Esophagus mucosa (tissue), 1 donor: ENCODE results near the gene GPRASP1. TPM values are rescaled to one million over a fixed set of nuclear protein-coding genes. Genes with fewer than 3 reads are reported as not detected.

Experiments used
- ATAC-seq: fragments of 200-7000 bp; cut with Tn5 transposase; one replicate; pipeline ENCODE4 v1.9.1; 2020
- total RNA-seq: library from RNA; stranded (reverse); gene quantifications from one replicate; pipeline ENCODE4 v1.2.4, GENCODE V29; 2023
- donor health status: DM: yes; HTN: yes; CAD: no.

Gene GPRASP1
- total RNA-seq, 1 donor from 2014 or later, result 1.2 TPM

DNA sequence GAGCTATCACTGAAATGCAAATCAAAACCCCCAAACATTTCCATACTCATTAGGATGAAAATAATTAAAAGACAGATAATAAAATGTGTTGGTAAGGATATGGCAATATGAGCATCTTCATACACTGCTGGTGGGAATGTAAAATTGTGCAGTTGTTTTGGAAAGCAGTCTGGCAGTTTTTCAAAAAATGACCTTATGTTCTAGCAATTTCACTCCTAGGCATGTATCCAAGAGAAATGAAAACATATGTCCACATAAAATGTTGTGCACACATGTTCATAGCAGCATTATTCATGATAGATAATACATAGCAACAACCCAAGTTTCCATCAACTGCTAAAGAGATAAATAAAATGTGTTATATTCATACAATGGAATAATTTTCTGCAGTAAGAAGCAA lies 46.2 kb downstream of the GPRASP1 start:
- ATAC-seq, result no peak

Other genes starting within 250 kb of the GPRASP1 start
- not detected for gene NXF2B, start 211.5 kb upstream of the GPRASP1 start, total RNA-seq
- gene TCP11X2, start 179.7 kb upstream of the GPRASP1 start, total RNA-seq, result not detected
- not detected for gene TMSB15A, start 134.7 kb upstream of the GPRASP1 start, total RNA-seq
- 7.3 TPM for gene ARMCX5, start 52.0 kb upstream of the GPRASP1 start, total RNA-seq
- gene GPRASP2, start 61.0 kb downstream of the GPRASP1 start, total RNA-seq, result 3.1 TPM
- 1.8 TPM for gene GPRASP3, start 69.3 kb downstream of the GPRASP1 start, total RNA-seq